ELF-1 (cell line): ENCODE data around the gene HECTD4.

Source experiments
- DNase-seq: peaks from one replicate; pipeline ENCODE4 v3.0.0-alpha.2; 2016; ENCODE audit warnings: low read depth, low spot score

HECTD4 gene

DNA sequence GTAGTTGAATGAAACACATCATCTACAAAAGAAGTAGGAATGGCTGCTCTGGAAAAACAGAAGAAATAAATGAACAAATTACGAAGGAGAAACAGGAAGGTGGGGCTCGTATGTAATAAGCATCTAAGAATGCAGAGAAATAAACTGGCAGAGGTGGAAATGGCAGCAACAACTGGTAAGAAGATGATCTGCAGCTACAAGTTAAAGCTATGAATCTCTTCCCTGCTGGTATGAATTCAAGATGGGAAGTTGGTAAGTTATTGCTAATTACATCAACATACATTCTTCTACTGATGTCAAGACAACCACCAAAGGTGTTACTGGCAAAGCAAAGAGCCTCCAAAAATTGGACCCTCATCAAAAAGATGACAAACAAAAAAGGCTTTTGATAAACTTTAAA lies 59.8 kb downstream of the HECTD4 start:
- no peak for DNase-seq

DNA sequence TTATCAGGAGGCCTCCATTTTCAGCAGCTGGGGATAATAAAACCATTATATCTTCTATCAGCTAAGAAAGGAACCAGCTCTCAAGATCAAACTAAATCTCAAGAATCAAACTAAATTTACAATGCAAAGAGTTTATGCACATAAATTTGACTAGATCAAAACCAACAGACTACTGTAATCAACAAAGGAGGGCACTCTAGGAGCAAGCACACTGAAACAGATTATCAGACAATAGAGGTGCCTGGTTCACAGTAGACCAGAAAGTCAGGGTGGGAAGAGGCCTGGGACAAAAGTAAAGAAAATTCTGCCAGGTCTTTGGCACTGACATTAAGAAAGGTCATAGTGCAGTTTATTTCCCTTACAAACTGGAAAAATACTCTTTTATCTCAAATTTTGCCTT lies 61.0 kb downstream of the HECTD4 start:
- no peak for DNase-seq

DNA sequence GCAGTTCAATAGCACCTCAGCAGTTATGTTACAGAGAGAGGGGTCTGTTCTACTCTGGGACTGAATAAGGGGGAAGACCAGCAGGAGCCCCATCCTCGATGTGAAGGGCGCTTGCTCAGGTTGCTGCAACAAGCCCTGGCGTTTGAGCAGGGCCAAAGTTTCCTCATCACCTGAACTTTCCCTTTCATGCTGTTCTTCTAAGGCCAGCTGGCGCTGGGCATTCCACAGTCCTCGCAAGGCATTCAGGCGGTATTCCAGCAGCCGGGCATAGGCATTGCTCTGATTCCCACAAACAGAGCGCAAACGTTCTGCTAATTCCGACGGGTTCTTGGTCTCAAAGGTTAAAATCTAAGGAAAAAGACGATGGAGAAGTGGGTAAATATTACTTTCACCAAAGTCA lies 62.8 kb downstream of the HECTD4 start:
- no peak for DNase-seq

- no peak for DNase-seq
These were observed 64.8 kb downstream of the HECTD4 start for GRCh38 chr12:112317481-112317880.

DNA sequence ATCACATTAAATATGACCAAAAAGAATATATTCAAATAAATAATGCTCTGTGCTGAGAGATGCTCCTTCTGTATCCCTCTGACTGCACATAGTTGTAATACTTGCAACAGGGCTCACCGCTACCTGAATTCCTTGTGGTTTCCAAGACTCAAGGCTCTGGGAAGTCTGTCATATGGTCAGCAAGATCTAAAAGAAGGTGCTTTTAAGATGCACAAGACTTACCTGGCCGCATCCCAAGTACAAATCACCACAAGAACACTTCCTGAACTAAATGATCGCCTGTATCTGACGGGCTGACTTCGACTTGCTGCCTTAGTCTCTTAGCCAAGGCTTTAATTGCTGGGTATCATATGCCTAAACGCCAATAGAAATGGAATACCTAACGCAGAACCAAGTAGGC lies 67.2 kb downstream of the HECTD4 start:
- DNase-seq = no peak

GRCh38 chr12:112309797-112310196 lies 72.4 kb downstream of the HECTD4 start:
- no peak for DNase-seq

DNA sequence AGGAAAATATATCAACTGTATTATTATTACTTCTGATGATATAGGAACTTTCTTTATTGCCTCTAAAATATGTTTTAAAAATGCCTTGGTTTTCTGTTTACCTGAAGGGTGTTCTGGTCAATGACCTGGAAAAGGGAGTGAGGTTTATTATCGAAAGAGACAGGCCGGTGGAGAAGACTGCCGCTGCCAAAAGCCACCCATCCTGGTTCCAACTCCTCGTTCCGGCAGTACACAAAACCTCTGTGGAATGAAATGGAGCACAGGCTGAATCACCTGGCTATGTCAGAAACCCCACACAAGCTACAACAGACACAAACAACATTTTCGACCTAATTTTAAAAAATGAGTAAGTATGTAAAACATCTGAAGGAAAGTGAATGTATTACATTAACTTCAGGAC lies 73.6 kb downstream of the HECTD4 start:
- DNase-seq = no peak

GRCh38 chr12:112308161-112308560 lies 74.1 kb downstream of the HECTD4 start:
- no peak for DNase-seq

- no peak for DNase-seq
These were observed 74.8 kb downstream of the HECTD4 start for GRCh38 chr12:112307317-112308011.

DNA sequence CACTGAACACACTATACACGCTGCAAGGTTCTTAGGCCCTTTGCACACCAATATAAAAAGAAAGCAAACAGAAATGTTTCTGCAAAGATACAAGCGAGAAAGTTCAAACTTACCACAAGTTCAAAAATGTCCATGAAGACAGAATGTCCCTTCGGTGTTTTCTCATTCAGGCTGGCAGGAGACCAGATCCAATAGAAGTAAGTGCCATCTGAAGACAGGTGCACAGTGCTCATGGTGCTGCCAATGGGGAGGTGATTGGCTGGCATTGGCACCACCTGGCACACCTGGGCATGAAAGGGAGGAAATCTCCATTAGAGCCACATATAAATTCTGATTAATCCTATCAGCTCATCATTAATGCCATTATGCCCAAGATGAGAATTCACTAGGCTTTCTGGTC lies 76.3 kb downstream of the HECTD4 start:
- DNase-seq = no peak

DNA sequence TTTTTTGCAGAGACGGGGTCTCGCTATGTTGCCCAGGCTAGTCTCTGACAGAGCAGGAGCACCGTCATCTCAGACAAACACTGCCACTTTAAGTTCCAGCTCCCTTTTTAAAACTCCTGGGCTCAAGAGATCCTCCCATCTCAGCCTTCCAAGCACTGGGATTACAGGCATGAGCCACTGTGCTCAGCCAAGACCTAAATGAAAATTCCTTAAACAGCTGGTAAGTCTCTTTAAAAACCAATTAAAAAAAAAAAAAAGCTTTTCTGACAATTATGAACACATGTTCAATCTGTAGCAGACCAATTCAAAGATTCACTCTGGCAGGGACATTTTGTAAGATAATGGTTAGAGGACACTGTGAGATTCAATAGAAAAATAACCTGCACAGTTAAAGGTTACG lies 77.8 kb downstream of the HECTD4 start:
- DNase-seq = no peak

DNA sequence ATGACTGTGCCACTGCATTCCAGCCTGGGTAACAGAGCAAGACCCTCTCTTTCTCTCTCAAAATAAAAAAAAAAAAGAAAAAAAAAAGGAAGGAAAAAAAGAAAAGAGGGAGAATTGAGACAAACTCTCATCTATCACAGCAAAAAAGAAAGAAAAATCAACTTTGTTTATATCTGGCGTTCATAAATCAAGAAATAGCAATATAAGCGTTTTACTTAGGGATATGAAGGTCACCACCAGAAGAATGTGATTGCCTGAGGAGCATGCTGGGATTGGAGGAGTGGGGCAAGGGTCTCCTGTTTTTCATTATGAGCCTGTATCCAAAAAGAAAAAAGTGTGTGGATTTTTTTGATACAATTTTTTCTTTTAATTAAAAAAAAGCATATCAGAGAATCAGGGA lies 78.4 kb downstream of the HECTD4 start:
- no peak for DNase-seq

GRCh38 chr12:112303004-112303403 lies 79.2 kb downstream of the HECTD4 start:
- DNase-seq = no peak

GRCh38 chr12:112299704-112300103 lies 82.5 kb downstream of the HECTD4 start:
- DNase-seq = no peak

GRCh38 chr12:112297188-112297587 lies 85.0 kb downstream of the HECTD4 start:
- no peak for DNase-seq

DNA sequence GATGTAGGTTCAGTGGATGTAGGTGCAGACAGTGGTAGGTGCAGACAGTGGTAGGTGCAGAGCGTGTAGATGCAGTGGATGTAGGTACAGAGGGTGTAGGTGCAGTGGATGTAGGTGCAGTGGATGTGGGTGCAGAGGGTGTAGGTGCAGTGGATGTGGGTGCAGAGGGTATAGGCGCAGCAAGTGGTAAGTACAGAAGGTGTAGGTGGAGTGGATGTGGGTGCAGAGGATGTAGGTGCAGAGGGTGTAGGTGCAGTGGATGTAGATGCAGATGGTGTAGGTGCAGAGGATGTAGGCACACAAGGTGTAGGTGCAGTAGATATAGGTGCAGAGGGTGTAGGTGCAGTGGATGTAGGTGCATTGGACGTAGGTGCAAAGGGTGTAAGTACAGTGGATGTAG lies 86.0 kb downstream of the HECTD4 start:
- no peak for DNase-seq

- DNase-seq = no peak
These were observed 87.4 kb downstream of the HECTD4 start for GRCh38 chr12:112294793-112295192.

DNA sequence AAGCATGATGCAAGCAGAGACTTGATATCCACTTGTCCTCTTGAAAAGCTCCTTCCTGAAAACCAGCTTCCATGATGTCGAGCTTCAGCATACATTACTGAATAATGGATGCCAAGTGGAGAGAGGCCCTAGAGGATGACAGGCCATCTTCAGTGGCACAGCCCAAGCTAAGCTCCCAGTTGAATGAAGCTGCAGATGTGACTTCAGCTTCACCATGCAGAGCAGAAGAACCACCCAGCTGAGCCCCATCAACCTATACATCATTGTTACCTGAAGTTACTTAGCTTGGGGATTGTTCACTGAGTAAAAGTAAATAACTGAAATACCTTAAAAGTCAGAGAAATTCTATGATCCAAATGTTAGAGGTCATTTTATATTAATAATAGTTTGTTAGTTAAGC lies 93.6 kb downstream of the HECTD4 start:
- DNase-seq = no peak

GRCh38 chr12:112285600-112286401 lies 96.4 kb downstream of the HECTD4 start:
- no peak for DNase-seq

- DNase-seq = no peak
These were observed 98.7 kb downstream of the HECTD4 start for GRCh38 chr12:112283546-112283945.

GRCh38 chr12:112282920-112283319 lies 99.3 kb downstream of the HECTD4 start:
- no peak for DNase-seq

GRCh38 chr12:112275836-112276235 lies 106.4 kb downstream of the HECTD4 start:
- no peak for DNase-seq

DNA sequence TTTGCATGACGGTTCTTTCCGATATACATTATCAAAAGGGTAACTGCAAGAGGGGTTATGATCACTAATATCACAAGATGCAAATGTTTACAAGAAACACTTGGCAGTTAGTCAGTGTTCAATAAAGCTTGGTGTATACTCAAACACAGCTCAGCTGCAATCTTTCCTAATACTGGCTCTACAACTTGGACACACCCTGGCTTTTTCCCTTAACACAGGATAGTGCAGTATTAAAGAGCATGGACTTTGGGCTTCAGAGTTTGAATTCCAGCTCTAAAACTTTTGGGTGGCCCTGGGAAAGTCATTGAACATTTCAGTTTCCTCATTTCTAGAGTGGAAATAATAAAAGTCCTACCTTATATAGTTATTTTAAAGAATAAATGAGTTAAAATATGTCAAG lies 107.0 kb downstream of the HECTD4 start:
- no peak for DNase-seq
